Epithelial cell of prostate (primary cell): ENCODE data around the gene EGFL8.

Experiments
- DNase-seq: peaks from one replicate; pipeline ENCODE4 v3.0.0-alpha.2; 2011; ENCODE audit warnings: low read depth, low spot score
- H3K27ac ChIP-seq: fragments of 450-650 bp; 2 replicates; pipeline ENCODE4 v1.5.1; 2017; ENCODE audit warnings: mild to moderate bottlenecking

EGFL8 gene

GRCh38 chr6:32214126-32214525 is 49.7 kb downstream of the EGFL8 start:
- H3K27ac ChIP-seq = no peak overlapping the region
- no peak for DNase-seq

- DNase-seq = no peak
- no peak overlapping the region for H3K27ac ChIP-seq
These were observed 51.2 kb downstream of the EGFL8 start for GRCh38 chr6:32215617-32216016.

- DNase-seq = no peak
- no peak overlapping the region for H3K27ac ChIP-seq
These were observed 51.9 kb downstream of the EGFL8 start for GRCh38 chr6:32216285-32216684.

- DNase-seq = no peak
- H3K27ac ChIP-seq = no peak overlapping the region
These were observed 52.6 kb downstream of the EGFL8 start for GRCh38 chr6:32216998-32217397.
